Epithelial cell of proximal tubule (primary cell): ENCODE data around the gene PRKCE. TPM values are rescaled to one million over a fixed set of nuclear protein-coding genes. Genes with fewer than 3 reads are reported as not detected.

Source experiments
- DNase-seq: peaks from one replicate; pipeline ENCODE4 v3.0.0-alpha.2; 2011; ENCODE audit warnings: low read depth
- H3K4me3 ChIP-seq: 2 replicates; pipeline ENCODE4 v1.5.1; 2011; ENCODE audit warnings: low read depth, mild to moderate bottlenecking, low read length
- CTCF ChIP-seq: conservative IDR thresholded peaks from 2 replicates; pipeline ENCODE4 v1.5.1; 2012; ENCODE audit warnings: low read depth, mild to moderate bottlenecking, low read length
- total RNA-seq: library from RNA; depleted of rRNA; stranded (reverse); fragments of >200 nt; gene quantifications from 2 replicates; pipeline ENCODE4 v1.2.3, GENCODE V29; 2015

The PRKCE gene
- total RNA-seq, 1 donor from 2014 or later, result 2.5 TPM

DNA sequence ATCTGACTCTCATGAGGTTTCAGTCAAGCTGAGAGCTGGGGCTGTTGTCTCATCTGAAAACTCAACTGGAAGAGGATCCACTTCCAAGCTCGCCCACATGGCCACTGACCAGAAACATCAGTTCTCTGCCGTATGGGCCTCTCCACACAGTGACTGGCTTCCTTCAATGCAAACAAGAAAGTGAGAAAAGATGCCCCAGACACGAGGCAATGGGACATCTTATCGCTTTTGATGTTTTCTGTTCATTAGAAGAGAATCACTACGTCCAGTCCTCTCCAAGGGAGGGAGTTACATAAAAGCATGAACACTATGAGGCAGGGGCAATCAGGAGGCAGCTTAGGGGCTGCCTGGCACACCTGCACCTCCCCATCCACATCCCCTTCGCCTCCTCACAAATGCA lies 338.7 kb downstream of the PRKCE start:
- no peak overlapping the region for H3K4me3 ChIP-seq
- TF ChIP-seq CTCF, result no peak
- no peak for DNase-seq

DNA sequence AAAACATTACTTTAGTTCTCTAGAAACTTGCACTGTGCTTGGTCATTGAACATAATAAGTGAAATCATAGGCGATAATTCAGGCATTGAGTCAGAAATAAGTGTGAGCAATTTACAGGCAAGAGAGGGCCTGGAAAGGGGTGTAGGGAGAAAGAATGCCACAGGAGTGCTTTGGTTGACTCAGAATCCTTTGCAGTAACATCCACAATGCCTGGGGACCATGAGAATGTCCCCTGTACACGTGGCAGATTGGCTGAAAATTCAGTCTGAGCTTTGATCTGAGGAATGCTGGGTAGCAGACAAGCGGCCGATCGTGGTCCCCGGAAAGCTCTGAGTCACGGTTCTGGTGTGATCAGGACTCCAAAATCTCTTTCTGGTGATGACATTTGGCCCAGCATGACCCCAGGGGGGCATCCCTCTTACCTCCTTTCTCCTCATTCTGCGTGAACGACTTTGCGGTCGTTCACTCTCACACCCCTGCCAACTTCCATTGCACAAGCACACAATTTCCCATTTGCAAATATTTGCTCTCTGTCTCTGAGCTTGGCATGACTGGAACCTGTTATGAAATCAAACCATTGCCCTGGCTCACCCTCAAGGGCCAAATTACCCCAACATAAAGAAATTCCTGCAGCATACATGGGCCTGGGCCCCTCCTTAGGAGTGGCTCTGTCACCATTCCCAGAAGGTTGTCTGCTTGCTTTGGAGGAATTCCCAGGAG lies 340.7 kb downstream of the PRKCE start:
- H3K4me3 ChIP-seq, result no peak overlapping the region
- no peak for TF ChIP-seq CTCF
- no peak for DNase-seq

DNA sequence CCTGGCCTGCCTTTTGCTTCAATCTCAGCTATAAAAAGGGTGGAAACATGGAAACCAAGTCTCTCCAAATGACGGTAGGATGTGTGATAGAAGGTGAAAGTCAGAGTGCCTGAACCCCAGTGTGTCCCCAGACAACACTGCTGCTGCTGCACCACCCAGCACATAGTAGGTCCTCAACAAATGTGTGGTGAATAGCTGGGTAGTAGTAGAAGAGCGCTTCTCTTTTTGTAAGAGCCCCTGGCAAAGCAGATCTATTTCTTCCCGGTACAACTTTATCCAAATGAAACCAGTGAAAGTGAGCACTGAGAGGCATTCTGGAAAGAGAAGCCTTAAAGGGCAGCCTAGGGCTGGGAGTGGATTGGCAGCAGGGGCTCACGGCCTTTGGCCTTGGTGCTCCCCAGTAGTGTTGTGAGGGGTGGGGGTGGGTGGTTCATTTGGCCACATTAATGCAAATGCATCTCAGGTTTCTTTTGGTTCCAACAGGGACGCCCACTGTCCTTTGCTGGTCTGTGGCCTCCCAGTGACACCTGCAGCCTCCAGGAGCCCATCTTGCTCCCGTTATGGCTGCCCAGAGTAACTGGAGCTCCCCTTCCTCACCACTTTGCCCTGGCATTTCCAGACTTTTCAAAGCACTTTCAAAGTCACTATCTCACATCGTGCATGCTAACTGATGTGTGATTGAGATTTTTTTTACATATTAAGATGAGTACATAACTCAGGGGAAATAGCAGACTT lies 341.4 kb downstream of the PRKCE start:
- no peak for DNase-seq
- TF ChIP-seq CTCF, result no peak
- H3K4me3 ChIP-seq, result no peak overlapping the region

DNA sequence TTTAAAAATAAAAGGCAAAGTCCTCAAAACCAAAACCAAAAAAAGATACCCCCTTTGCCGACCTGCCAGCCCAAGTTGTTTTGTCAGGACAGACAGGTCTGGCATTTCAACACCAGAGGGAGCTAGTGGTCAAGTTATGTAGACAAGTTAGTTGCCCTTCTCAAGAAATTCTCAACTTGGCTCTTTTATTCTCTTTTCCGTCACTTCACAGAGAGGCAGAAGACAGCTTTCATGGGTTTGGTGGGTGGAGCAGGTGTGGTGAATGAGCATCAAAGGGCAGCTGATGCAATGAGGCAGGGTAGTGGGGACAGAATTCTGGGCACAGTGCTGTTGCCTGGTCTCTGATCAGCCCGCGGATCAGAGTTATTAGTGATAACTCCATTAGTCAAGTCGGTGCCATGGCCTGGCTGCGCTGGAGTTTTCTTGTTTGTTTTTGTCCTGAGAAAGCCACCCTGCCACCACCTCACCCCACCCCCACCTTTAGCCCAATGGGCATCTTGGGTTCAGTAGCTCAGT lies 342.1 kb downstream of the PRKCE start:
- H3K4me3 ChIP-seq, result no peak overlapping the region
- TF ChIP-seq CTCF, result peak; percentile 84
- no peak for DNase-seq

- H3K4me3 ChIP-seq, result no peak overlapping the region
- no peak for TF ChIP-seq CTCF
- no peak for DNase-seq
Measured at GRCh38 chr2:45994060-45994459, 342.6 kb downstream of the PRKCE start.

GRCh38 chr2:46000660-46001059 lies 349.2 kb downstream of the PRKCE start:
- no peak for TF ChIP-seq CTCF
- peak overlapping the region; percentile 15 for H3K4me3 ChIP-seq
- DNase-seq, result no peak

GRCh38 chr2:46001290-46001689 lies 349.8 kb downstream of the PRKCE start:
- no peak for DNase-seq
- no peak for TF ChIP-seq CTCF
- no peak overlapping the region for H3K4me3 ChIP-seq
